GM12878 (cell line): ENCODE data around the gene PCCA. TPM values are rescaled to one million over a fixed set of nuclear protein-coding genes. Genes with fewer than 3 reads are reported as not detected.

Experiments used
- ATAC-seq: fragments of 200-7000 bp; cut with Tn5 transposase; 3 replicates; pipeline ENCODE4 v1.9.1; 2020; ENCODE audit warnings: mild to moderate bottlenecking, moderate library complexity
- BruUV-seq: library from RNA; stranded (reverse); fragments of 400-500 nt; replicated peaks from 2 replicates; lab custom pipeline; 2021; lab: Mats Ljungman, UMichigan
- CTCF ChIA-PET: fragments of 300-600 bp; sonication (Branson Sonifier 250); formaldehyde crosslinking; extraction: SDS; loops from one replicate; lab custom pipeline; 2021; ENCODE audit warnings: inconsistent platforms; lab: Yijun Ruan, JAX
- POLR2A ChIA-PET: fragments of 350-600 bp; formaldehyde crosslinking; extraction: SDS; loops from one replicate; lab custom pipeline; 2021; ENCODE audit warnings: inconsistent platforms; lab: Charles Lee
- RAD21 ChIA-PET: fragments of 300-600 bp; sonication (Branson Sonifier 250); formaldehyde crosslinking; loops from one replicate; lab custom pipeline; 2023; ENCODE audit warnings: antibody characterized with exemption; ENCODE audit not compliant: unreplicated experiment; lab: Charles Lee
- SMC1A ChIA-PET: fragments of 300-600 bp; sonication (Branson Sonifier 250); formaldehyde crosslinking; loops from one replicate; lab custom pipeline; 2023; ENCODE audit not compliant: unreplicated experiment, uncharacterized antibody; lab: Charles Lee
- DNase-seq: peaks from one replicate; pipeline ENCODE4 v3.0.0-alpha.2; 2011; ENCODE audit warnings: low read depth, low spot score
- FAIRE-seq: peaks from 3 replicates; lab custom pipeline; 2011; peaks lifted over from hg19 to GRCh38; lab: Jason Lieb, UNC
- H2AFZ ChIP-seq: 2 replicates; pipeline ENCODE4 v1.6.0; 2011; ENCODE audit warnings: low read depth, low read length, control low read depth; ENCODE audit not compliant: control insufficient read depth
- H3K27ac ChIP-seq: 2 replicates; pipeline ENCODE4 v1.5.1; 2011; ENCODE audit warnings: control low read depth; ENCODE audit not compliant: control insufficient read depth, insufficient read depth
- H3K27me3 ChIP-seq, 2 experiments: replicated peaks in 1 of 2; 2 replicates each; pipeline versions ENCODE4 v1.6.0 to v1.6.1; 2011; ENCODE audit warnings: low read length in 1 of 2; ENCODE audit not compliant: control insufficient read depth in 2 of 2, insufficient read depth in 2 of 2
- H3K36me3 ChIP-seq, 2 experiments: 2 replicates each; pipeline ENCODE4 v1.5.1; 2011; ENCODE audit warnings: low read length in 1 of 2; ENCODE audit not compliant: control insufficient read depth in 2 of 2, insufficient read depth in 2 of 2
- H3K4me1 ChIP-seq: 2 replicates; pipeline ENCODE4 v1.6.1; 2011; ENCODE audit warnings: mild to moderate bottlenecking, low read length, moderate library complexity, mixed read lengths; ENCODE audit not compliant: control insufficient read depth, insufficient read depth
- H3K4me2 ChIP-seq: 2 replicates; pipeline ENCODE4 v1.6.0; 2011; ENCODE audit warnings: control low read depth; ENCODE audit not compliant: control insufficient read depth, insufficient read depth
- H3K4me3 ChIP-seq: fragments of 200-600 bp; sonication (generic); 2 replicates; pipeline ENCODE4 v1.5.1; 2016
- H3K79me2 ChIP-seq: 2 replicates; pipeline ENCODE4 v1.6.0; 2011; ENCODE audit warnings: low read length; ENCODE audit not compliant: control insufficient read depth, insufficient read depth
- H3K9ac ChIP-seq: 2 replicates; pipeline ENCODE4 v1.8.0; 2011; ENCODE audit warnings: low read length, control low read depth, mixed read lengths; ENCODE audit not compliant: control insufficient read depth, insufficient read depth
- H3K9me3 ChIP-seq: replicated peaks from 3 replicates; pipeline ENCODE4 v1.5.1; 2011; ENCODE audit warnings: mild to moderate bottlenecking, low read length; ENCODE audit not compliant: control insufficient read depth, insufficient read depth
- H4K20me1 ChIP-seq: 2 replicates; pipeline ENCODE4 v1.6.0; 2011; ENCODE audit not compliant: control insufficient read depth, insufficient read depth
- MEF2B ChIP-seq: fragments of 450-650 bp; IDR thresholded peaks from 2 replicates; pipeline ENCODE4 v1.6.1; 2018; ENCODE audit warnings: mild to moderate bottlenecking, moderate library complexity; ENCODE audit not compliant: partially characterized antibody, poor library complexity, severe bottlenecking
- ZBTB33 ChIP-seq: fragments of 450-650 bp; IDR thresholded peaks from 2 replicates; pipeline ENCODE4 v1.6.1; 2017; ENCODE audit warnings: mild to moderate bottlenecking
- ZNF622 ChIP-seq: fragments of 450-650 bp; IDR thresholded peaks from 2 replicates; pipeline ENCODE4 v1.6.1; 2017; ENCODE audit warnings: mild to moderate bottlenecking, inconsistent platforms
- WGBS: methylation state at CpG from one replicate; pipeline ENCODE4 v1.1.6; 2016; ENCODE audit warnings: low lambda C conversion rate; ENCODE audit not compliant: insufficient replicate concordance, insufficient coverage; ENCODE audit errors: missing lambda C conversion rate; 5-methylcytosine and 5-hydroxymethylcytosine counted together
- in situ Hi-C: fragments of 300-500 bp; cut with MboI; formaldehyde crosslinking; loops from 9 replicates; pipeline ENCODE4 v1.14.3; 2018; ENCODE audit warnings: mixed read lengths
- intact Hi-C: fragments of 100-400 bp; cut with micrococcal nuclease; formaldehyde crosslinking; loops from one replicate; pipeline ENCODE4 v1.14.2; 2022; ENCODE audit not compliant: unreplicated experiment
- polyA plus RNA-seq, 11 experiments: library from polyadenylated mRNA; depleted of rRNA in 4 of 11; unstranded in 6 of 11; stranded (reverse) in 5 of 11; fragments of >200 nt; fragmentation: Nextera tagmentation in 4 of 11; fragmentation: Illumina TruSeq in 1 of 11; extraction: Ambion mirVana in 4 of 11; extraction: Trizol in 1 of 11; gene quantifications; 1 replicate in 1 of 11; 2 replicates in 10 of 11; pipeline versions ENCODE4 v1.2.1 to v1.2.3, GENCODE V29; 2011 to 2016; ENCODE audit warnings: inconsistent platforms in 2 of 11, missing spikeins in 2 of 11, low read depth in 1 of 11
- total RNA-seq, 4 experiments: library from RNA; depleted of rRNA in 3 of 4; stranded (reverse); fragments of >200 nt in 3 of 4; fragmentation: Illumina TruSeq in 1 of 4; extraction: Trizol in 1 of 4; gene quantifications; 2 replicates each; pipeline versions ENCODE4 v1.2.1 to v1.2.3, GENCODE V29; 2013 to 2021

PCCA gene
- total and polyA plus RNA-seq, 10 of the 15 experiments (the other 5 are each of a cell fraction or from before 2014, with no cell fraction given): 5.9 to 18.2 (median 12.4) TPM

GRCh38 chr13:100521851-100522617 is 433.1 kb downstream of the PCCA start:
- H3K79me2 ChIP-seq: no peaks in the 10 kb centered on the region
- no peaks in the 10 kb centered on the region for H4K20me1 ChIP-seq
- H3K9ac ChIP-seq: no peak overlapping the region
- ChIA-PET SMC1A (no interaction called here), RAD21 (no interaction called here), POLR2A (no interaction called here), CTCF (no interaction called here)
- H3K4me3 ChIP-seq: no peak overlapping the region
- H3K4me2 ChIP-seq: no peak overlapping the region
- BruUV-seq: no TSS peak
- no peak overlapping the region for H3K27ac ChIP-seq
- in situ Hi-C loops (no loop called here), intact Hi-C loops (no loop called here)
- H3K36me3 ChIP-seq: peaks cover 0 to 2% of the 10 kb centered on the region in 2 experiments; a peak in 1 of 4 replicates
- 64% methylated on average over 19 of the region's 19 CpGs for WGBS
- H2AFZ ChIP-seq: no peak overlapping the region
- no peaks in the 10 kb centered on the region for H3K27me3 ChIP-seq
- FAIRE-seq (no peak), DNase-seq (no peak), ATAC-seq (no peak)
- TF ChIP-seq MEF2B: no peak
- TF ChIP-seq ZNF622: no peak
- no peak for TF ChIP-seq ZBTB33
- peaks cover 4% of the 10 kb centered on the region; the same call in 1 of the 2 replicates for H3K4me1 ChIP-seq
- no peaks in the 10 kb centered on the region for H3K9me3 ChIP-seq
